Measurements from ENCODE around the gene PRKCH.

Gene PRKCH

DNA sequence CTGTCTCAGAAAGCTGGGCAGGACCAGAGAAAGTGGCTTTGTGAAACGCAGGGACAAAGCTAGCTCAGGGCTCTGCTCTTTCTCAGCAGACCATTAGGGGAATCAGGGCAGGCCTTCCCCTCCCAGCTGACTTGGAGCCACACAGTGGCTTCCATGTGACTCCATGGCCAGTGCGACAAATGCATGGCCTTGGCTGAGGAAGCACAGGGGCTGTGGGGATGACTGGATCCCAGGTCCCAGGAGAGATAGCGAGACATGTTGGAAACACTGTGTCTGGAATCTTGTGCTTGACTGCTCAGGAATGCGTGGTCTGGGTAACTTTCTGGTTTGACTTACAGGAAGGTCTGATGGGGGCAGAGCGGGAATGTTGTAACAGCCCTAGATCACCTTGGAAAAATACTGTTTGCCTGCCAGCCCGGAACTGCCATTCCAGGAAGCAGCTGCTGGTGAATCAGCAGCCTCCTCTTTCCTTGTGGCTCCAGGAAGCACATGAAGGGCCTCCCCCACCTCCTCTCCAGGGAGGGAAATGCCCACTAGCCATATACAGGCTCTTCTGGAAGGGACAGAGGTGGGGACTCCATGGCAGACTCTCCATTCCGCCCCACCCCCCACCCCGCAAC lies 240.4 kb downstream of the PRKCH start:
- no peak for DNase-seq

GRCh38 chr14:61562321-61563161 lies 241.2 kb downstream of the PRKCH start:
- DNase-seq = no peak

GRCh38 chr14:61563162-61563511 lies 241.8 kb downstream of the PRKCH start:
- DNase-seq = peak; percentile 55

- no peak for DNase-seq
Observed at GRCh38 chr14:61563880-61564617, 242.7 kb downstream of the PRKCH start.

GRCh38 chr14:61564618-61565091 lies 243.3 kb downstream of the PRKCH start:
- no peak for DNase-seq

- no peak for DNase-seq
Observed at GRCh38 chr14:61565181-61565580, 243.8 kb downstream of the PRKCH start.

DNA sequence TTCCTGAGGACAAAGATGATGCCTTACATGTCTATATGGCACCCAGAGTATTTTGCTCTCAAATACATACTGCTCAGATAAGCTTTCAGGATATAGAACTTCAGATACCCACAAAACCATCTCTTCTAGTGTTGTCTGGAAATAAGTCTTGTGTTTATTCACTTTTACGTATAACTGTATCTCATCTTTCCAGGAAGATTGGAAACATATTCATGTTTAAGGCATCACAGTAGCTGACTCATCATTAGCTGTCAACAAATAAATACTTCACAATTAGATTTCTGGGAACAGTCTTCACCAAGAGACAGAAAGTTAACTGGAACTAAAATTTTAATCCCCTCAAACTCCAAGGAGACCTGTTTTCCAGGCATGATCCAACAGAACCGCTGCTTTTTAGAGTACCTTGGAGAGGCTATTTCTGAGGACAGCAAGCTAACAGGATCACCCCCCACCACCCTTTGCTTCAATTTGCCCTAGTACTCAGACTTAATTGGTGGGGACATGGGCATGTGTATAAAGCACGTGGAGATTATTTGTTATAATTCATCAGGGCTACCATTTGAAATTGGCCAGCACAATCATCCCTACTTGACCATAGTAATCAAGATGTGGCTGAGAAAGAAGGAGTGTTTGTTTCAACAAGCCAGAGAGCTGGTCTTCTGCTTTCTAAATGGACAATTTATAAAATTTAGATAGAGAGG lies 244.6 kb downstream of the PRKCH start:
- DNase-seq = no peak

DNA sequence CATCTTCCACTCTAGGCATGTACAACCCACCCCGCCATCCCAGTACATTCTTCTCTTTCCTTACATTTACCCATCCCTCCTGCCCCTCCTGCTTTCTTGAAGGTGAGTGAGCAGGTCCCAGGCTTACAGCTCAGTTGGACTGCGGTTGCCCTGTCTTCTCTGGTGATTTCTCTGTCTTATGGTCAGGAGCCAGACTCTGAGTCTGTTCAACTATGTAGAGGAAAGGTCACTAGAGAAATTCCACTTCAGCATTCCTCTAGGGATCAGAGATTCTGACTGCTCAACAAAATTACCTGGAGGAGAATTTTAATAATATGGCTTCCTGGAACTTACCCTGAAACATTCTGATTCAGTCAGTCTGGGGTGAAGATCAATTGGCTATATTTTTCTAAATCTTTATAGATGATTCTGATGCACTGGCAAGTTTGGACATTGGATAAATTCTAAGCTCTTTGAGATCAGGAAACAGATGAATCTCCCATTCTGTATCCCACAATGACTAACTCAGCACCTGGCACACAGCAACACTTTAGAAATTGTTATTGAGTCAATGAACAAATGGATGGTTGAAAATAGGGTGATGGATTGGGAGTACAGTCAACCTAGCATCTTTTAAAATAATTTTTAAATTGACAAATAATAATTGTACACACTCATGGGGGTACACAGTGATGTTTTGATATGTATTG lies 245.3 kb downstream of the PRKCH start:
- no peak for DNase-seq

- no peak for DNase-seq
Observed at GRCh38 chr14:61567838-61568571, 246.6 kb downstream of the PRKCH start.

GRCh38 chr14:61568572-61569011 lies 247.2 kb downstream of the PRKCH start:
- peak; percentile 69 for DNase-seq

DNA sequence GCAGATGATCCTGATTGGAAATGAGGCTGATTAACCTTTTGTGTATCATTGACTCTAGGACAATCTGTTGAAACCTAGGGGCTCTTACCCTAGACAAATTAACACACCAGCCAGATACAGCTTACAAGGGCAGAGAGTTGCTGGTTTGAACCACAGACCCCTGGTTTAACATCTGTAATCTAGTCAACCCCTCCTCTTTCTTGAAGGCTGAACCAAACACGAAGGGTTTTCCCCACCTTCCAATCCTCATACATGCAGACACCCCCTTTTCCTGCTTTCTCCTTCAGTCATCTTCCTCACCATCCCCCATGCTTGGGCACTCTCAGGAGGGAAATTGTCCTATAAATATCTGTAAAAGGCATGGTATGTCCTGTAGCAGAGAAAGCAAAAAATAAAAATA lies 247.9 kb downstream of the PRKCH start:
- DNase-seq = peak; percentile 48

- peak; percentile 78 for DNase-seq
Observed at GRCh38 chr14:61569812-61570548, 248.6 kb downstream of the PRKCH start.

DNA sequence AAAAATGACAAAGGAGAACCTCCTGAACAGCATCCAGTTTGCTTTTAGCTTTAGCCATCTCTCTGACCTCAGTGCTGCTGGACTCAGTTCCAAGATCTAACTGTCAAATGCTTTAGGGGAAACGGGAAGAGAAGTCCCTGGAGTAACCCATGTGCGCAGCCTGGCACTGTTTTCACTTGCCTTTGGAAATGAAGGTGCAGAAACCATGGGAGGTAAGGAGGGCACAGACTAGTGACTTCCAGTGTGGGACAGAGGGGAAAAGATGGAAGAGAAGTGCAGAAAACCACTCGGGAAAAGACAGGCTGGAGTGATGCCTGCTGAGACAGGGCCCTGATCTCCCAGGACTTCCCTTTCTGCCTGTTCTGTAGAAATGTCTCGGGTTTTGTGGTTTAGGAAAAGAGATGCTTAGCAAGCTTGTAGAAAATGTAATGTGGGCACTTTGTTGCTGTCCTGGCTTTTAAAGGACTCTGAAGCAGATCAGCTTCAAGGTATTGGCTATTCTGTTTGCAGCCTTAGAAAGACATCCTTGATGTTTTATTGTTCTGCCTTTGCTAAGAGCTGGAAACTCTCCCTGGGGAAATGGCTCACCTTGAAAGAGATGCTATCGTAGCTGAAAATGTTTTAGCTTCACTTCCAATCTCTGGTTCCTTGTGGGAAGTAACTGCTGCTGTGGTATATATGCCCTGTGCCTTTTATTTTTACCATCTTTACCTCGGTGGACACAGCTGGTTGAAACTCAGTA lies 249.3 kb downstream of the PRKCH start:
- DNase-seq = peak; percentile 34

DNA sequence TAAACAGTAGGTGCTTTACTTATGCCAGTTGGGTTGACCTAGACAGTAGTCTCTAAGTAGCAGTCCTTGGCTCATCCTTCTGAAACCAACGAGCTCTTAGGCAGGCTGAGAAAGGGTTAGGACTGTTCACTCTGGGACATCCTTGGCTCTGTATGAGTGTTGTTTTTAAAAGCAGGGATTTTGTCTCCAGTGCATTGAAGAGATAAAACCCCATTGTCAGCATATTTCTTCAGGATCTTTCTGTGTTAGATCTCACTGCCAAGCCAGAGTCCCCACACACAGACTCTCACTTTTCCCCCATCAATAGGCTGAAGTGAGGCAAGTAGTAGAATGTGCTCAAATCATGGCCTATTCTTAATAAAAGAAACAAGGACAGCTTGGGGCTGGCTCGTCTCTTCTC lies 250.5 kb downstream of the PRKCH start:
- no peak for DNase-seq

DNA sequence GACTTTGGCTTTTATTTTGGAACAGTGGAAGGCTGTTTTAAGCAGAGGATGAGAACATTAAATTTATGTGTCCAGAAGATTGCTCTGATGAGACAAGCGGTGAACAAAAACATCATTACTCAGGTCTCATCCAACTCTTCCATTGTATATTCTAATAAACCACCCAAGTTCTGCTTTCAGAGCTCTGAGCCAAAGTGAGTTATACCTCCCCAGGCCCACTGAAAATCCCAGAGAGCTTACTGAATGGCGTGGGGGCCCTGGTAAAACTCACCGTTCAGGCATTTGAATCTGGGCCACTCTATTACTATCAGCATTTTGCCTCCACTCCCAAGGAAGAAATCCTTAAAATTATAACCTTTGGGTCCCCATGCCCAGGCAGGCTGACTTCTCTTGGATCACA lies 251.9 kb downstream of the PRKCH start:
- no peak for DNase-seq

DNA sequence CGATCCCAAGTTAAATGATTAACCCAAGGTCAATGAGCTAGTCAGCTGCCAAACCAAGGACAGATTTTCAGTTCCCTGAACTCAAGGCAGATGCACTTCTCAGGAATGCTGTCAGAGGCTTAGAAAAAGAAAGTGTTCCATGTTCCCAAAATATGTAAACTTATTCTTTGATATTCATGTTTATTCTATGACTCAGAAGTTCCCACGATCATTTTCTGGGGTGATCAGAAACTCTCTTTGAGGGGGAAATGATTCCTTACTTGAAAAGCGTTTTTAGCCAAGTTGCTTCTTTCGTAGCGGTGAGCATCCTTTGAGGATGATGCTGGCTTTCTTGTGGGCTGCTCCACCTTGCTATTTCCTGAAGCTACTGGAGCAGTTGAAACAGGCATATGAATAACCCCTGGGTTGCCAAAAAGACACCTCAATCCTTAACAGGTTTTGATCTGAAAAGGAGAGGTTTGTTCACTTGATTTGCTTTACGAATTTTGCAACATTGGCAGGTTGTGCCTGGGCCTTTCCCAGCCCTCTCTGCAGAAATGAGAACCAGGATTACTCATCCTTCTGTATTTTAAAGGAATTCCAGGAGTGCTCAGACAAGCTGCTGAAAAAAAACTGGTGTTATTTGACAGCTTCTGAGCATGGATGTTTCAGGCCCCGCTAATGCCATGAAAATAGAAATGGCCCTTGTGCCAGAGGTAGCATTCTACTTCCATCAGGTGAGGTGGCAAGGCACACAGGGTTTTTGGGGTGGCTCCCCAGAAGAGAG lies 252.6 kb downstream of the PRKCH start:
- DNase-seq = no peak

GRCh38 chr14:61574514-61574807 lies 253.1 kb downstream of the PRKCH start:
- DNase-seq = no peak

DNA sequence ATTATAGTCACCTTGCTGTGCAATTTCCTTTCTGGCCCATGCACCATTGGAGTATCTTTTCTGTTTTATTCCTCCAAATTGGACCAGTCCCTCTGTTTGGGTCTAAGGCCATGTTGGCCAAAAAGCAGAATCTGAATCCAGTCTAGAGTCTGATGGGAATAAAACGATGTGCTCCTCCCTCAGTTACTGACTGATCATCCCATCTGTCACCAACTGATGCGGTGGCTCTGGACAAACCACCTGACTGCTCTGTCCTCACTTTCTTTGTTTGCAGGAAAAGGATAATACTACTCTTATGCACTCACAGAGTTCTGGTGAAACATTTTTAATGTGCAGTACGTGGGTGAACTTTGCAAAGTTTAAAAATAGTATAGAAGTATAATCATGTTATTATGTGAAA lies 253.7 kb downstream of the PRKCH start:
- DNase-seq = no peak

DNA sequence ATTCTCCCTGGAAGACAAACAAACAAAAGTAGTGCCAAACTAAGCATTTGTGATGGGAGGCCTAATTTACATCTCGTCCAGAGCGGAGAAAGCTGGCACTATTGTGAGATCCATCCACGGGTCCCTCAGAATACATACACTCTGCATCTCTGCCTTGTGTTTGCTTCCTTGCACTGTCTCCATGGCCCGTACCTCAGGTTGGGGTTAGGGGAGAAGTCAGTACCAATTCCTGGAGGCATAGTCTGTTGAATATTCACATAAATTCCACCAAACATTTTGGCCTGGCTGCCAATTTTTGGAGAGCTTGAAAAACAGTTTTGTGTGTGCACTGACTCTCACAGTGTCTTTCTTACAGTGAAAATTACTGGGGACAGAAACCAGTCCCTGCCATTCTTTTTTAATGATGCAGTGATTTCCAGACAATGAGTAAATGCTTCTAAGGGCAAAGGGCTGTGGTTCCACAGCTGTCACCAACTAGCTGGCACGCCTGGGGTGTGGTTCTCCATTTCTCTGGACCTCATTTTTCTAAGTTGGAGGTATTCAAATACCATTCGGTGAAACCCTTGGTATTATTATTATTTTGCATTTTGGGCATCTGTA lies 254.3 kb downstream of the PRKCH start:
- DNase-seq = no peak
